Duodenal mucosa (tissue), 2 donors: ENCODE measurements around the gene IPO5.
"Not testable (repeated sequence)": the region's sequence is repeated elsewhere in the genome, so short reads cannot be mapped to it uniquely, and the experiment has no call there.

ENCODE experiments used
- H3K27ac ChIP-seq: one replicate; pipeline ENCODE4 v1.7.0; 2013; ENCODE audit warnings: low read depth, low read length
- H3K27me3 ChIP-seq, 2 donors: one replicate each; pipeline ENCODE4 v1.7.0; 2013; ENCODE audit warnings: low read length in 2 of 2, control low read depth in 1 of 2; ENCODE audit not compliant: insufficient read depth in 2 of 2, control insufficient read depth in 1 of 2
- H3K36me3 ChIP-seq, 2 donors: one replicate each; pipeline ENCODE4 v1.7.0; 2013; ENCODE audit warnings: low read length in 2 of 2, control low read depth in 1 of 2; ENCODE audit not compliant: insufficient read depth in 2 of 2, control insufficient read depth in 1 of 2
- H3K4me1 ChIP-seq, 2 donors: one replicate each; pipeline ENCODE4 v1.7.0; 2013; ENCODE audit warnings: low read length in 2 of 2, control low read depth in 1 of 2; ENCODE audit not compliant: insufficient read depth in 2 of 2, control insufficient read depth in 1 of 2
- H3K4me3 ChIP-seq, 2 donors: one replicate each; pipeline ENCODE4 v1.7.0; 2013; ENCODE audit warnings: low read length in 2 of 2, low read depth in 1 of 2
- H3K9ac ChIP-seq, 2 donors: one replicate each; pipeline ENCODE4 v1.7.0; 2013; ENCODE audit warnings: low read length in 2 of 2, low read depth in 1 of 2
- H3K9me3 ChIP-seq, 2 donors: one replicate each; pipeline ENCODE4 v1.7.0; 2013; ENCODE audit warnings: low read length in 2 of 2, control low read depth in 1 of 2; ENCODE audit not compliant: control insufficient read depth in 1 of 2

The IPO5 gene

GRCh38 chr13:97948041-97948440, 5.4 kb upstream of the IPO5 start:
- no peak overlapping the region for H3K27ac ChIP-seq
- H3K9ac ChIP-seq: no peak overlapping the region
- no peaks in the 10 kb centered on the region for H3K27me3 ChIP-seq

GRCh38 chr13:97949316-97949715, 4.2 kb upstream of the IPO5 start:
- not testable (repeated sequence) for H3K9me3 ChIP-seq, H3K9ac ChIP-seq, H3K4me3 ChIP-seq, H3K27me3 ChIP-seq, H3K36me3 ChIP-seq, H3K27ac ChIP-seq, H3K4me1 ChIP-seq

More at GRCh38 chr13:97948041-97948440, 5.4 kb upstream of the IPO5 start:
- no peaks in the 10 kb centered on the region for H3K4me1 ChIP-seq
- H3K9me3 ChIP-seq: no peaks in the 10 kb centered on the region
- no peak overlapping the region for H3K4me3 ChIP-seq
- no peaks in the 10 kb centered on the region for H3K36me3 ChIP-seq

GRCh38 chr13:97951376-97951775, 2.1 kb upstream of the IPO5 start:
- H3K9ac ChIP-seq: no peak overlapping the region
- H3K9me3 ChIP-seq: no peaks in the 10 kb centered on the region
- no peaks in the 10 kb centered on the region for H3K36me3 ChIP-seq
- H3K27me3 ChIP-seq: no peaks in the 10 kb centered on the region
- no peak overlapping the region for H3K4me3 ChIP-seq
- no peak overlapping the region for H3K27ac ChIP-seq
- H3K4me1 ChIP-seq: no peaks in the 10 kb centered on the region

- H3K27me3 ChIP-seq, H3K9me3 ChIP-seq, H3K4me3 ChIP-seq, H3K27ac ChIP-seq, H3K9ac ChIP-seq, H3K4me1 ChIP-seq, H3K36me3 ChIP-seq: not testable (repeated sequence)
These were observed 644 bp upstream of the IPO5 start for GRCh38 chr13:97952831-97953230.

DNA sequence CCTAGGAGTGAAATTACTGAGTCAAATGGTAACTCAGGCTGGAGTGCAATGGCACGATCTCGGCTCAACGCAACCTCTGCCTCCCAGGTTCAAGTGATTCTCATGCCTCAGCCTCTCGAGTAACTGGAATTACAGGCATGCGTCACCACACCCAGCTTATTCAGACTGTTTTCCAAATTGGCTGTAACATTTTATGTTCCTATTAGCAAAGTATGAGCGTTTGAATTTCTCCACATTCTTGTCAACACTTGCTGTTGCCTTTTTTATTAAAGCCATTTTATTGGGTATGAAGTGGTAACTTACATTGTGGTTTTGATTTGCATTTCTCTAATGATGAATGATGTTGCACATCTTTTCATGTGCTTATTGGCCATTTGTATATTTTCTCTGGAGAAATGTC, 7.9 kb downstream of the IPO5 start:
- no peak overlapping the region for H3K4me3 ChIP-seq
- no peaks in the 10 kb centered on the region for H3K27me3 ChIP-seq
- no peaks in the 10 kb centered on the region for H3K36me3 ChIP-seq
- no peak overlapping the region for H3K9ac ChIP-seq
- no peaks in the 10 kb centered on the region for H3K4me1 ChIP-seq
- H3K9me3 ChIP-seq: no peaks in the 10 kb centered on the region
- H3K27ac ChIP-seq: no peak overlapping the region

- H3K27ac ChIP-seq: no peak overlapping the region
- H3K4me3 ChIP-seq: no peak overlapping the region
- no peaks in the 10 kb centered on the region for H3K4me1 ChIP-seq
- H3K9me3 ChIP-seq: no peaks in the 10 kb centered on the region
- no peaks in the 10 kb centered on the region for H3K36me3 ChIP-seq
- H3K9ac ChIP-seq: no peak overlapping the region
- peaks cover 0 to 2% of the 10 kb centered on the region in 2 donors for H3K27me3 ChIP-seq
These were observed 9.4 kb downstream of the IPO5 start for GRCh38 chr13:97962887-97963286.

DNA sequence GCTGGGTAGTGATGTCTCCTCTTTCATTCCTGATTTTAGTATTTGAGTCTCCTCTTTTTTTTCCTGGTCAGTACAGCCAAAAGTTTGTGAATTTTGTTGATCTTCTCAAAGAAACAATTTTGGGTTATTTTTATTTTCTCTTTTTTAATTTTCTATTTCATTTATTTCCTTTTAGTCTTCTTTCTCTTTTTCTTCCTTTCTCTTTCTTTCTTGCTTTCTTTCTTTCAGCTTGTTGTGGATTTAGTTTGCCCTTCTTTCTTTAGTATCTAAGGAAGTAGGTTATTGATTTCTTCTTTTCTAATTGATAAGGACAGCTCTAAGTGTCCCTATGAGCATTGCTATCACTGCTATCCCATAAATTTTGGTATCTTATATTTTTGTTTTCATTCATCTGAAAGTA, 13.8 kb downstream of the IPO5 start:
- Histone ChIP-seq H3K9me3 (no peaks in the 10 kb centered on the region), H3K27ac (no peak overlapping the region)

DNA sequence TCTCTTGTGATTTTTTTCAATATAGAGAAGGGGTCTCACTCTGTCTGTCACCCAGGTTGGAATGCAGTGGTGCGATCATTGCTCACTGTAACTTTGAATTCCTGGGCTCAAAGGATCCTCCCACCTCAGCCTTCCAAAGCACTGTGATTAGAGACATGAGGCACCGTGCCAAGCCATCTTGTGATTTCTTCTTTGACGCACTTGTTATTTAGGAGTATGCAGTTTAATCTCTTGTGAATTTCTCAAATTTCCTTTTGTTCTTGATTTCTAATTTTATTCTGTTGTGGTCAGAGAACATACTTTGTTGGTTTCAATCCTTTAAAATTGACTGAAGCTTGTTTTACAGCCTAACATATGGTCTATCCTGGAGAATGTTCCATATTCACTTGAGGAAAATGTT, 14.5 kb downstream of the IPO5 start:
- H3K9ac ChIP-seq: no peak overlapping the region
- H3K4me1 ChIP-seq: peaks cover 5 to 6% of the 10 kb centered on the region in 2 donors
- no peaks in the 10 kb centered on the region for H3K9me3 ChIP-seq
- no peaks in the 10 kb centered on the region for H3K36me3 ChIP-seq
- H3K4me3 ChIP-seq: no peak overlapping the region
- peaks cover 4 to 7% of the 10 kb centered on the region in 2 donors for H3K27me3 ChIP-seq
- no peak overlapping the region for H3K27ac ChIP-seq

More for the DNA sequence above, 13.8 kb downstream of the IPO5 start:
- Histone ChIP-seq H3K36me3 (no peaks in the 10 kb centered on the region), H3K4me1 (peaks cover 3% of the 10 kb centered on the region in 2 donors), H3K4me3 (no peak overlapping the region), H3K27me3 (peaks cover 4 to 7% of the 10 kb centered on the region in 2 donors), H3K9ac (no peak overlapping the region)

DNA sequence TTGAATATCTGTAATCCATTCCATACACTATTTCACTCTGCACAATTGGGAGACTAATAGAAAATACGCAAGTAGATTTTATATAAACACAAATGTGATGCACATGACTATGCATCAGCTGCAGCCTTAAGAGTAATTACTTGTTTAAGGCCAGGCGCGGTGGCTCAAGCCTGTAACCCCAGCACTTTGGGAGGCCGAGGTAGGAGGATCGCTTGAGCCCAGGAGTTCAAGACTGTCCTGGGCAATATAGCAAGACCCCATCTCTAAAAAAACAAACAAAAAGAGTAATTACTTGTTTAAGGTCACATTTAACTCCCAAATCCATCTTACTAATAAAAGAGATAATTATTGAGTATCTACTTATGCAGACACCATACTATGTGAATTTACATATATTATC, 18.0 kb downstream of the IPO5 start:
- no peak overlapping the region for H3K9ac ChIP-seq
- H3K9me3 ChIP-seq: no peaks in the 10 kb centered on the region
- no peak overlapping the region for H3K4me3 ChIP-seq
- H3K36me3 ChIP-seq: no peaks in the 10 kb centered on the region
- H3K27ac ChIP-seq: no peak overlapping the region
- peaks cover 5 to 6% of the 10 kb centered on the region in 2 donors for H3K4me1 ChIP-seq
- H3K27me3 ChIP-seq: peaks cover 4 to 7% of the 10 kb centered on the region in 2 donors

- Histone ChIP-seq H3K36me3 (no peaks in the 10 kb centered on the region), H3K27me3 (peaks cover 0 to 4% of the 10 kb centered on the region in 2 donors), H3K4me3 (no peak overlapping the region), H3K4me1 (peaks cover 10 to 22% of the 10 kb centered on the region in 2 donors), H3K27ac (no peak overlapping the region), H3K9ac (no peak overlapping the region), H3K9me3 (no peaks in the 10 kb centered on the region)
These were observed 21.3 kb downstream of the IPO5 start for GRCh38 chr13:97974773-97975172.

DNA sequence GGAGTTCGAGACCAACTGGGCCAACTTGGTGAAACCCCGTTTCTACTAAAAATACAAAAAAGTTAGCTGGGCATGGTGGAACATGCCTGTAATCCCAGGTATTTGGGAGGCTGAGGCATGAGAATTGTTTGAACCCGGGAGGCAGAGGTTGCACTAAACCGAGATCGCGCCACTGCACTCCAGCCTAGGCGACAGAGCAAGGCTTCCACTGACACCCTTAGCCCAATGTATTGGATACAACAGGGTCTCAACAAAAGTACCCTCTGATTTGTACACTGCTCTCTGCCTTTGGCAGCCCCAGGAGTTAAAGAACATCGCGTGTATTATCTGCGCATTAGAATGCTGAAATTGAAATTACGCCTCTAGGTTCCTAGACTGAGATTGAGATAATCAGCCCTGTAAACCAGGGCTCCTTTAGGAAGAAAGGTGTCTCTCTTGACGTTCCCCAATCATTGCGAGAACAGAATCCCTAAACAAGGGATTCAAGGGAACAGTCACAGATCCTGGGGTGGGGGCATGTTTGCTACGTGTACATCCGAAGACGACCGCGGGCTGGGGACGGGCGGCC, 21.9 kb downstream of the IPO5 start:
- peak overlapping the region; percentile 73 to 90 for H3K4me3 ChIP-seq
- H3K9me3 ChIP-seq: no peaks in the 10 kb centered on the region
- H3K36me3 ChIP-seq: no peaks in the 10 kb centered on the region
- peaks cover 0 to 4% of the 10 kb centered on the region in 2 donors for H3K27me3 ChIP-seq
- H3K27ac ChIP-seq: no peak overlapping the region
- H3K4me1 ChIP-seq: peaks cover 10 to 22% of the 10 kb centered on the region in 2 donors
- H3K9ac ChIP-seq: peak overlapping the region; percentile 51 to 79
